ENCODE data around the gene CRISPLD2.

- TF ChIP-seq CTCF (conservative IDR thresholded peaks at IDR 0.05 in 1 of 2, IDR thresholded peaks at IDR 0.05 in 1 of 2; ENCODE audit: low read depth in 1 of 2, low read length in 2 of 2) (no peak), EZH2 (IDR thresholded peaks at IDR 0.05; ENCODE audit: low read length, missing control alignments) (no peak)
Measured at GRCh38 chr16:84795329-84796053, 24.3 kb upstream of the CRISPLD2 start.
